ENCODE results near the gene PSME2.

GRCh38 chr14:24098927-24099813 is 47.2 kb downstream of the PSME2 start:
- no peak for TF ChIP-seq TBL1XR1 (IDR thresholded peaks at IDR 0.05; ENCODE audit: borderline replicate concordance, low read length, partially characterized antibody)
- TF ChIP-seq ZNF7 (CRISPR knock-in tag; IDR thresholded peaks at IDR 0.05), result no peak
- no peak for TF ChIP-seq MXI1 (IDR thresholded peaks at IDR 0.05; ENCODE audit: borderline replicate concordance, low read depth, low read length)
- no peak for TF ChIP-seq NFRKB (IDR thresholded peaks at IDR 0.05)
- TF ChIP-seq NFKBIZ (CRISPR knock-in tag; IDR thresholded peaks at IDR 0.05), result no peak
- TF ChIP-seq SMC3 (IDR thresholded peaks at IDR 0.05; ENCODE audit: low read length), result no peak
- TF ChIP-seq NCOR1 (IDR thresholded peaks at IDR 0.05; ENCODE audit: borderline replicate concordance, low read length), result no peak
- TF ChIP-seq FOXK1 (CRISPR knock-in tag; IDR thresholded peaks at IDR 0.05; ENCODE audit: borderline replicate concordance, low read depth), result no peak
- no peak for TF ChIP-seq XRCC5 (optimal IDR thresholded peaks at IDR 0.05; ENCODE audit: low read length)
- no peak for TF ChIP-seq NFIC (IDR thresholded peaks at IDR 0.05; ENCODE audit: low read length)
